MCF 10A (cell line): ENCODE data around the gene RASA2. TPM values are rescaled to one million over a fixed set of nuclear protein-coding genes. Genes with fewer than 3 reads are reported as not detected.

Experiments
- BruUV-seq: library from RNA; stranded (reverse); fragments of 400-500 nt; replicated peaks from 2 replicates; lab custom pipeline; 2021; lab: Mats Ljungman, UMichigan
- CTCF ChIA-PET: fragments of 300-600 bp; sonication (Branson Sonifier 250); formaldehyde crosslinking; extraction: SDS; loops from one replicate; lab custom pipeline; 2021; ENCODE audit warnings: antibody characterized with exemption, inconsistent platforms; lab: Yijun Ruan, JAX
- POLR2A ChIA-PET: fragments of 300-600, 350-650 bp; sonication (Branson Sonifier 250); formaldehyde crosslinking; extraction: SDS; loops from one replicate; lab custom pipeline; 2020; ENCODE audit warnings: antibody characterized with exemption, inconsistent platforms; lab: Yijun Ruan, JAX
- DNase-seq: peaks from one replicate; pipeline ENCODE4 v3.0.0-alpha.2; 2018; ENCODE audit not compliant: unreplicated experiment
- H3K27ac Mint-ChIP-seq: one replicate; pipeline ENCODE4 v1.8.0; 2022; ENCODE audit warnings: mild to moderate bottlenecking, low read depth, mixed read lengths; ENCODE audit not compliant: unreplicated experiment
- H3K27me3 Mint-ChIP-seq: one replicate; pipeline ENCODE4 v1.8.0; 2022; ENCODE audit warnings: mixed read lengths; ENCODE audit not compliant: insufficient read depth, unreplicated experiment
- H3K36me3 Mint-ChIP-seq: one replicate; pipeline ENCODE4 v1.8.0; 2022; ENCODE audit warnings: mild to moderate bottlenecking, moderate library complexity, mixed read lengths; ENCODE audit not compliant: insufficient read depth, unreplicated experiment
- H3K4me1 Mint-ChIP-seq: one replicate; pipeline ENCODE4 v1.8.0; 2022; ENCODE audit warnings: mixed read lengths; ENCODE audit not compliant: insufficient read depth, unreplicated experiment
- H3K4me3 Mint-ChIP-seq: one replicate; pipeline ENCODE4 v1.8.0; 2022; ENCODE audit warnings: mild to moderate bottlenecking, moderate library complexity, mixed read lengths; ENCODE audit not compliant: unreplicated experiment
- H3K9me3 Mint-ChIP-seq: one replicate; pipeline ENCODE4 v1.8.0; 2022; ENCODE audit warnings: mixed read lengths; ENCODE audit not compliant: unreplicated experiment
- intact Hi-C: fragments of 100-400 bp; cut with micrococcal nuclease; formaldehyde crosslinking; loops from 2 replicates; pipeline ENCODE4 v1.14.1; 2022
- total RNA-seq: library from RNA; stranded (reverse); gene quantifications from 2 replicates; pipeline ENCODE4 v1.2.3, GENCODE V29; 2022
- TF ChIP-seq, protein P1 (sequence below): fragments of 200-600 bp; IDR thresholded peaks from one replicate; pipeline ENCODE4 v1.8.0; 2022; ENCODE audit warnings: antibody characterized with exemption, mild to moderate bottlenecking; ENCODE audit not compliant: unreplicated experiment

RASA2 gene
- total RNA-seq, 1 experiment from 2014 or later, result 19.5 TPM

DNA sequence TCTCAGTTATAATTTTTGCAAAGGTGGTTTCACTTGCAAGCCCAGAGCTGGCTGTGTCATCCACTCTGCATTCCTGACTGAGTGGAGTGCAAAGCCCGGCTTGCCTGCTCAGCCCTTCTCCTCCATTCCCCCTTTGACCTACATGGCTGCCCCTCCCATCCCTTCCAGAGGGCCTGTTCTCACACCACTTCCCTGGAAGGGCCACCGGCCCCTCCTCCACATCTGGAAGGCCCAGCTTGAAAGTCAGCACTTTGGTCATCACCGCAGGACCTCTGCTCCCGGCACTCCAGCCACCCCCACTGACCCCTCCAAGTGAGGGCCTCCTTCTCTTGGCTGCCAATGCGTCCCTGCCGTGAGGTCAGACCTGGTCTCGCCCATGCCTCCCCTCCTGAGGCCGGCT lies 177.2 kb downstream of the RASA2 start:
- intact Hi-C loops, result no loop called here
- BruUV-seq, result no TSS peak
- H3K27ac Mint-ChIP-seq, result no peak overlapping the region
- H3K9me3 Mint-ChIP-seq, result peaks cover 6% of the 10 kb centered on the region
- peaks cover 10% of the 10 kb centered on the region for H3K4me1 Mint-ChIP-seq
- DNase-seq, result no peak
- H3K4me3 Mint-ChIP-seq, result no peak overlapping the region
- CTCF ChIA-PET, result no interaction called here
- POLR2A ChIA-PET, result no interaction called here
- TF ChIP-seq, protein P1, sequence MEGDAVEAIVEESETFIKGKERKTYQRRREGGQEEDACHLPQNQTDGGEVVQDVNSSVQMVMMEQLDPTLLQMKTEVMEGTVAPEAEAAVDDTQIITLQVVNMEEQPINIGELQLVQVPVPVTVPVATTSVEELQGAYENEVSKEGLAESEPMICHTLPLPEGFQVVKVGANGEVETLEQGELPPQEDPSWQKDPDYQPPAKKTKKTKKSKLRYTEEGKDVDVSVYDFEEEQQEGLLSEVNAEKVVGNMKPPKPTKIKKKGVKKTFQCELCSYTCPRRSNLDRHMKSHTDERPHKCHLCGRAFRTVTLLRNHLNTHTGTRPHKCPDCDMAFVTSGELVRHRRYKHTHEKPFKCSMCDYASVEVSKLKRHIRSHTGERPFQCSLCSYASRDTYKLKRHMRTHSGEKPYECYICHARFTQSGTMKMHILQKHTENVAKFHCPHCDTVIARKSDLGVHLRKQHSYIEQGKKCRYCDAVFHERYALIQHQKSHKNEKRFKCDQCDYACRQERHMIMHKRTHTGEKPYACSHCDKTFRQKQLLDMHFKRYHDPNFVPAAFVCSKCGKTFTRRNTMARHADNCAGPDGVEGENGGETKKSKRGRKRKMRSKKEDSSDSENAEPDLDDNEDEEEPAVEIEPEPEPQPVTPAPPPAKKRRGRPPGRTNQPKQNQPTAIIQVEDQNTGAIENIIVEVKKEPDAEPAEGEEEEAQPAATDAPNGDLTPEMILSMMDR, result no peak
- peaks cover 27% of the 10 kb centered on the region for H3K27me3 Mint-ChIP-seq
- no peaks in the 10 kb centered on the region for H3K36me3 Mint-ChIP-seq

Other genes starting within 250 kb of the RASA2 start
- gene ZBTB38, start 118.5 kb upstream of the RASA2 start, total RNA-seq, result 168 and 186 TPM in 2 replicates